Cerebellar cortex (tissue), 1 donor: ENCODE data around the gene ACER1.
A peak's percentile ranks its signal among the peaks of the same experiment; 100 is the strongest.
"Not testable (repeated sequence)": the region's sequence is repeated elsewhere in the genome, so short reads cannot be mapped to it uniquely, and the experiment has no call there.

Source experiments
- DNase-seq: peaks from one replicate; pipeline ENCODE4 v3.0.0-alpha.2; 2015; ENCODE audit warnings: low spot score

The ACER1 gene

GRCh38 chr19:6355321-6356040, 22.1 kb upstream of the ACER1 start:
- DNase-seq = not testable (repeated sequence)

- no peak for DNase-seq
Observed at GRCh38 chr19:6354098-6354674, 20.8 kb upstream of the ACER1 start.

GRCh38 chr19:6352381-6353165, 19.2 kb upstream of the ACER1 start:
- DNase-seq = no peak

- DNase-seq = no peak
Observed at GRCh38 chr19:6350688-6351087, 17.3 kb upstream of the ACER1 start.

- not testable (repeated sequence) for DNase-seq
Observed at GRCh38 chr19:6349271-6349670, 15.9 kb upstream of the ACER1 start.

GRCh38 chr19:6343462-6343861, 10.1 kb upstream of the ACER1 start:
- DNase-seq = no peak

GRCh38 chr19:6340493-6341201, 7.2 kb upstream of the ACER1 start:
- no peak for DNase-seq

- no peak for DNase-seq
Observed at GRCh38 chr19:6334490-6335285, 1.3 kb upstream of the ACER1 start.

GRCh38 chr19:6326815-6327214, 6.6 kb downstream of the ACER1 start:
- no peak for DNase-seq

GRCh38 chr19:6325614-6326013, 7.8 kb downstream of the ACER1 start:
- DNase-seq = no peak

- no peak for DNase-seq
Observed at GRCh38 chr19:6324757-6325156, 8.7 kb downstream of the ACER1 start.

GRCh38 chr19:6322284-6322683, 11.1 kb downstream of the ACER1 start:
- DNase-seq = no peak

GRCh38 chr19:6319376-6319775, 14.0 kb downstream of the ACER1 start:
- DNase-seq = no peak

GRCh38 chr19:6318772-6319171, 14.6 kb downstream of the ACER1 start:
- no peak for DNase-seq

GRCh38 chr19:6315646-6316045, 17.8 kb downstream of the ACER1 start:
- not testable (repeated sequence) for DNase-seq

GRCh38 chr19:6313398-6313969, 19.9 kb downstream of the ACER1 start:
- no peak for DNase-seq

GRCh38 chr19:6312018-6312417, 21.4 kb downstream of the ACER1 start:
- peak; percentile 16 for DNase-seq

- no peak for DNase-seq
Observed at GRCh38 chr19:6298413-6298812, 35.0 kb downstream of the ACER1 start.

GRCh38 chr19:6297202-6297601, 36.2 kb downstream of the ACER1 start:
- DNase-seq = no peak

- DNase-seq = no peak
Observed at GRCh38 chr19:6292006-6292405, 41.4 kb downstream of the ACER1 start.

- DNase-seq = no peak
Observed at GRCh38 chr19:6288737-6289136, 44.7 kb downstream of the ACER1 start.
